Measurements from ENCODE around the gene SCNN1A.

SCNN1A gene

DNA sequence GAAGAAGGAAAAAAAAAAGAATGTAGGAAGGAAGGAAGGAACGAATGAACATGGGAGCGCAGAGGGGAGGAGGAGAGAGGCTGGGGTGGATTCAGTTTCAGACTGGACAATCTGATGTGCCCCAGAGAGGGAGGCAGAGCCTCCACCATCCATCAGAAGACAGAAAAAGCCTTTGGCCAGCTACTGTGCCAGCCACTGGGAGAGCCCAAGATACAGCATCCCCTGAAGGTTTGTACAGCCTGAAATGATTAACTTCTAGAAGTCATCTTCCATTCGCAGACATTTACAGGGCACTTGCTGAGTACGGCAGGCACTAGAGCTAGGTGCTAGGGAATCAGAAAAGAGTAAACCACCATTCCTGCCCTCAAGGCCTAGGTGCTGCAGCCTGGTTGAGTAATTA lies 55.9 kb downstream of the SCNN1A start:
- Histone ChIP-seq H3K27ac (no peak overlapping the region), H3K4me1 (ENCODE audit: control insufficient read depth in 1 of 2, insufficient read depth in 1 of 2, low read depth in 1 of 2, low read length in 1 of 2) (peaks cover 17 to 25% of the 10 kb centered on the region in 2 experiments), H3K27me3 (peaks cover 35% of the 10 kb centered on the region), H3K36me3 (peaks cover 3% of the 10 kb centered on the region), H3K9me3 (no peaks in the 10 kb centered on the region), H3K4me3 (ENCODE audit: low read depth in 1 of 2, low read length in 1 of 2) (no peak overlapping the region)
- TF ChIP-seq CTCF (IDR thresholded peaks at IDR 0.05), result no peak

DNA sequence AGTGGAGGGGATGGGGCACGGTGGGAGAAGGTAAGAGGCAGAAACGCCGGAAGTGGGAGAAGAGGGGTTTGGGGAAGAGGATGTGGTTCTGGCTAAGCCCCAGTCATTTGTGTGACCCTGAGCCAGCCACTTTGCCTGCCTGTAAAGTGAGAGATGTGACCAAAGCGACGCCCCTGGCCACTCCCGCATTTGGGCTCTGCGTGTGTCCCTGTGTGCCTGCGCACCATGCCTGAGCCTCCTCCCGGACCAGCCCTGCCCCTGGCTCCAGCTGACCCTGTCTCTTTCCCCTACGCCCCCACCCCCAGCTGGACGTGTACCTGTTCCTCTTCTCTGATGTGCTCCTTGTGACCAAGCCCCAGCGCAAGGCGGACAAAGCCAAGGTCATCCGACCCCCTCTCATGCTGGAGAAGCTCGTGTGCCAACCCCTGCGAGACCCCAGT lies 56.9 kb downstream of the SCNN1A start:
- Histone ChIP-seq H3K9me3 (no peaks in the 10 kb centered on the region), H3K4me1 (ENCODE audit: control insufficient read depth in 1 of 2, insufficient read depth in 1 of 2, low read depth in 1 of 2, low read length in 1 of 2) (peaks cover 10 to 15% of the 10 kb centered on the region in 2 experiments), H3K4me3 (ENCODE audit: low read depth in 1 of 2, low read length in 1 of 2) (no peak overlapping the region), H3K27ac (no peak overlapping the region), H3K36me3 (no peaks in the 10 kb centered on the region), H3K27me3 (peaks cover 35% of the 10 kb centered on the region)
- no peak for TF ChIP-seq CTCF (IDR thresholded peaks at IDR 0.05)

DNA sequence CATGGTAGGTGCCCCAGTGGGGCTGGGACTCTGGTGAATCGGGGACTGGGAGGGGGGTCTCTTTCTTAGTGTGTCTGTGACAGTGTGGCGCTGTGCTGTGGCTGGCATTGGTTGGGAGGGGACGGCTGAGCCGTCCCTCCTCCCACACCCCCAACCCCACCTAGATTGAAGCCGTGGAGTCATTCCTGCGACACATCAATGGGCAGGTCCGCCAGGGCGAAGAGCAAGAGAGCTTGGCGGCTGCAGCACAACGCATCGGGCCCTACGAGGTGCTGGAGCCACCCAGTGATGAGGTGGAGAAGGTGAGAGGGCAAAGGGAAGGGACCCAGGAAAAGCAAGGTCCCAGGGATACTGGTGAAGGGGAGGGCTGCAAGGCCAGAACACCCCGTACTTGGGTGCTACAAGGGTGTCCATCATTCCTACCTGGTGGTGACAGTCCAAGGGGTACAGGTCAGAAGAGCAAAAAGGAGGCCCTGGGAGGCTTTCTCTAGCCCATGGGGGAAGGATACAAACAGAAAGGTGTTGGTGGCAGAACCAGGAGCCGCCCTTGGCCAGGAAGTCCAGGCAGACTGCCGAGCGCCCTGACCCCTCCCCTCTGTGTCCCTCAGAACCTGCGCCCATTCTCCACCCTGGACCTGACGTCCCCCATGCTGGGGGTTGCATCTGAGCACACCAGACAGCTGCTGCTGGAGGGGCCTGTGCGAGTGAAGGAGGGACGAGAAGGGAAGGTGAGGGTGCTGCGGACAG lies 57.5 kb downstream of the SCNN1A start:
- peaks cover 35% of the 10 kb centered on the region for H3K27me3 ChIP-seq
- TF ChIP-seq CTCF (IDR thresholded peaks at IDR 0.05), result no peak
- no peaks in the 10 kb centered on the region for H3K9me3 ChIP-seq
- peaks cover 4 to 9% of the 10 kb centered on the region in 2 experiments for H3K4me1 ChIP-seq (ENCODE audit: control insufficient read depth in 1 of 2, insufficient read depth in 1 of 2, low read depth in 1 of 2, low read length in 1 of 2)
- H3K4me3 ChIP-seq (ENCODE audit: low read depth in 1 of 2, low read length in 1 of 2), result no peak overlapping the region
- H3K27ac ChIP-seq, result no peak overlapping the region
- H3K36me3 ChIP-seq, result no peaks in the 10 kb centered on the region

GRCh38 chr12:6316921-6317692 lies 58.3 kb downstream of the SCNN1A start:
- H3K4me3 ChIP-seq (ENCODE audit: low read depth in 1 of 2, low read length in 1 of 2), result no peak overlapping the region
- peaks cover 42% of the 10 kb centered on the region for H3K27me3 ChIP-seq
- TF ChIP-seq CTCF (IDR thresholded peaks at IDR 0.05), result no peak
- H3K4me1 ChIP-seq (ENCODE audit: control insufficient read depth in 1 of 2, insufficient read depth in 1 of 2, low read depth in 1 of 2, low read length in 1 of 2), result peaks cover 0 to 3% of the 10 kb centered on the region in 2 experiments
- no peaks in the 10 kb centered on the region for H3K36me3 ChIP-seq
- no peaks in the 10 kb centered on the region for H3K9me3 ChIP-seq
- no peak overlapping the region for H3K27ac ChIP-seq

GRCh38 chr12:6315704-6316597 lies 59.4 kb downstream of the SCNN1A start:
- Histone ChIP-seq H3K4me3 (ENCODE audit: low read depth in 1 of 2, low read length in 1 of 2) (no peak overlapping the region), H3K36me3 (no peaks in the 10 kb centered on the region), H3K9me3 (no peaks in the 10 kb centered on the region), H3K4me1 (ENCODE audit: control insufficient read depth in 1 of 2, insufficient read depth in 1 of 2, low read depth in 1 of 2, low read length in 1 of 2) (peaks cover 2 to 4% of the 10 kb centered on the region in 2 experiments), H3K27ac (no peak overlapping the region), H3K27me3 (peaks cover 54% of the 10 kb centered on the region)
- no peak for TF ChIP-seq CTCF (IDR thresholded peaks at IDR 0.05)

All from neutrophil (primary cell).